SK-N-SH treated with all-trans-retinoic acid at 6 μM for 48 hours (cell line): ENCODE measurements around the gene BLM.

Experiments used
- ARNTL ChIP-seq: fragments of 450-650 bp; formaldehyde crosslinking; IDR thresholded peaks from 2 replicates; pipeline ENCODE4 v1.5.0; 2020; ENCODE audit warnings: low read depth, mild to moderate bottlenecking, moderate library complexity, borderline replicate concordance
- ESRRG ChIP-seq: fragments of 250-450 bp; sonication (Bioruptor Pico); IDR thresholded peaks from 2 replicates; pipeline ENCODE4 v1.6.1; 2021; ENCODE audit warnings: mild to moderate bottlenecking
- GLIS3 ChIP-seq: fragments of 250-450 bp; sonication (Bioruptor Pico); IDR thresholded peaks from 2 replicates; pipeline ENCODE4 v1.5.0; 2020; ENCODE audit warnings: mild to moderate bottlenecking, moderate library complexity
- ISL1 ChIP-seq: fragments of 250-450 bp; sonication (Bioruptor Pico); IDR thresholded peaks from 2 replicates; pipeline ENCODE4 v2.1.2; 2022; ENCODE audit warnings: mild to moderate bottlenecking, moderate library complexity
- OSR1 ChIP-seq: fragments of 250-450 bp; sonication (Bioruptor Pico); IDR thresholded peaks from 2 replicates; pipeline ENCODE4 v1.8.0; 2022; ENCODE audit warnings: moderate library complexity, mild to moderate bottlenecking, inconsistent platforms
- TCF4 ChIP-seq: fragments of 250-450 bp; sonication (Bioruptor Pico); IDR thresholded peaks from 2 replicates; pipeline ENCODE4 v1.8.0; 2021; ENCODE audit warnings: mild to moderate bottlenecking, moderate library complexity, borderline replicate concordance
- ZFP30 ChIP-seq: fragments of 450-650 bp; formaldehyde crosslinking; IDR thresholded peaks from 2 replicates; pipeline ENCODE4 v1.5.0; 2022; ENCODE audit warnings: mild to moderate bottlenecking, moderate library complexity
- TF ChIP-seq, protein P1 (sequence below): fragments of 250-450 bp; sonication (Bioruptor Pico); IDR thresholded peaks from 2 replicates; pipeline ENCODE4 v1.8.0; 2020; ENCODE audit warnings: mild to moderate bottlenecking, moderate library complexity, borderline replicate concordance
- TF ChIP-seq, protein P2 (sequence below): fragments of 250-450 bp; sonication (Bioruptor Pico); IDR thresholded peaks from 2 replicates; pipeline ENCODE4 v1.8.0; 2021; ENCODE audit warnings: low read depth, mild to moderate bottlenecking, moderate library complexity, borderline replicate concordance

DNA sequence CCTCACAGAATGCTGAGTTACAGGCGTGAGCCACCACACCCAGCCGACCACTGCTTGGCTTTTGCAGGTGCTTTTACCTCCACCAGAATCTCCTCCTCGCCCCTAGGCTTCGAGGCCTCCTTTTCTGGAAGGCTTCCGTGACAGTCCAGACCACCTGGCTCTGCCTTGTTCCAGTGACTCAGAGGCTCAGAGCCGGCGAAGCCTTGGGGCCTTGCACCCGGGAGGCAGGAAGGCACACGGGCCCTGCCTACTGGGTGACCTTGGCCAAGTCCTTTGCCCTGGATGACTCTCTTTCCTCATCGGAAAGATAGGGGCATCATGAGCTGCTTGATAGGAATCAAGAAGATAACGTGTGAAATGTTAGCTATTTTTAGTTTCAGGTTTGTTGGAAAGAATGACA, 119.9 kb downstream of the BLM start:
- TF ChIP-seq TCF4 (CRISPR knock-in tag) (no peak), GLIS3 (CRISPR knock-in tag) (no peak), ISL1 (CRISPR knock-in tag) (no peak), ARNTL (CRISPR knock-in tag) (no peak), ZFP30 (CRISPR knock-in tag) (no peak), OSR1 (CRISPR knock-in tag) (no peak), ESRRG (CRISPR knock-in tag) (no peak)
- TF ChIP-seq, protein P1, sequence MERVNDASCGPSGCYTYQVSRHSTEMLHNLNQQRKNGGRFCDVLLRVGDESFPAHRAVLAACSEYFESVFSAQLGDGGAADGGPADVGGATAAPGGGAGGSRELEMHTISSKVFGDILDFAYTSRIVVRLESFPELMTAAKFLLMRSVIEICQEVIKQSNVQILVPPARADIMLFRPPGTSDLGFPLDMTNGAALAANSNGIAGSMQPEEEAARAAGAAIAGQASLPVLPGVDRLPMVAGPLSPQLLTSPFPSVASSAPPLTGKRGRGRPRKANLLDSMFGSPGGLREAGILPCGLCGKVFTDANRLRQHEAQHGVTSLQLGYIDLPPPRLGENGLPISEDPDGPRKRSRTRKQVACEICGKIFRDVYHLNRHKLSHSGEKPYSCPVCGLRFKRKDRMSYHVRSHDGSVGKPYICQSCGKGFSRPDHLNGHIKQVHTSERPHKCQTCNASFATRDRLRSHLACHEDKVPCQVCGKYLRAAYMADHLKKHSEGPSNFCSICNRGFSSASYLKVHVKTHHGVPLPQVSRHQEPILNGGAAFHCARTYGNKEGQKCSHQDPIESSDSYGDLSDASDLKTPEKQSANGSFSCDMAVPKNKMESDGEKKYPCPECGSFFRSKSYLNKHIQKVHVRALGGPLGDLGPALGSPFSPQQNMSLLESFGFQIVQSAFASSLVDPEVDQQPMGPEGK (CRISPR knock-in tag) = no peak
- TF ChIP-seq, protein P2, sequence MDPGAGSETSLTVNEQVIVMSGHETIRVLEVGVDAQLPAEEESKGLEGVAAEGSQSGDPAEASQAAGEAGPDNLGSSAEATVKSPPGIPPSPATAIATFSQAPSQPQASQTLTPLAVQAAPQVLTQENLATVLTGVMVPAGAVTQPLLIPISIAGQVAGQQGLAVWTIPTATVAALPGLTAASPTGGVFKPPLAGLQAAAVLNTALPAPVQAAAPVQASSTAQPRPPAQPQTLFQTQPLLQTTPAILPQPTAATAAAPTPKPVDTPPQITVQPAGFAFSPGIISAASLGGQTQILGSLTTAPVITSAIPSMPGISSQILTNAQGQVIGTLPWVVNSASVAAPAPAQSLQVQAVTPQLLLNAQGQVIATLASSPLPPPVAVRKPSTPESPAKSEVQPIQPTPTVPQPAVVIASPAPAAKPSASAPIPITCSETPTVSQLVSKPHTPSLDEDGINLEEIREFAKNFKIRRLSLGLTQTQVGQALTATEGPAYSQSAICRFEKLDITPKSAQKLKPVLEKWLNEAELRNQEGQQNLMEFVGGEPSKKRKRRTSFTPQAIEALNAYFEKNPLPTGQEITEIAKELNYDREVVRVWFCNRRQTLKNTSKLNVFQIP (CRISPR knock-in tag) = no peak
